HepG2 (cell line): ENCODE data around the gene DDAH1. TPM values are rescaled to one million over a fixed set of nuclear protein-coding genes. Genes with fewer than 3 reads are reported as not detected.
A peak's percentile ranks its signal among the peaks of the same experiment; 100 is the strongest.

Experiments
- ARID2 ChIP-seq: sonication (generic); formaldehyde crosslinking; IDR thresholded peaks from 2 replicates; pipeline ENCODE4 v1.8.1; 2022; ENCODE audit warnings: mild to moderate bottlenecking, missing genetic modification reagents, borderline replicate concordance
- CENPT ChIP-seq: sonication (generic); formaldehyde crosslinking; IDR thresholded peaks from 2 replicates; pipeline ENCODE4 v1.8.0; 2022; ENCODE audit warnings: low read depth, mild to moderate bottlenecking, moderate library complexity, missing genetic modification reagents
- CENPX ChIP-seq: sonication (generic); formaldehyde crosslinking; IDR thresholded peaks from 2 replicates; pipeline ENCODE4 v1.9.0; 2021; ENCODE audit warnings: mild to moderate bottlenecking, missing genetic modification reagents, moderate library complexity
- CHD2 ChIP-seq: IDR thresholded peaks from 2 replicates; pipeline ENCODE4 v1.6.1; 2011; ENCODE audit warnings: low read depth, low read length, improper control_type of control experiment
- DNMT3B ChIP-seq: conservative IDR thresholded peaks from 2 replicates; pipeline ENCODE4 v1.6.1; 2016; ENCODE audit warnings: missing biosample characterization, control low read depth
- GZF1 ChIP-seq: sonication (generic); formaldehyde crosslinking; IDR thresholded peaks from 2 replicates; pipeline ENCODE4 v1.5.1; 2020; ENCODE audit warnings: mild to moderate bottlenecking, missing genetic modification reagents
- KMT2B ChIP-seq: IDR thresholded peaks from 2 replicates; pipeline ENCODE4 v1.6.1; 2016; ENCODE audit warnings: missing genetic modification reagents, missing compliant biosample characterization
- MAFK ChIP-seq, 2 experiments: IDR thresholded peaks in 1 of 2; conservative IDR thresholded peaks in 1 of 2; 2 replicates each; pipeline ENCODE4 v1.6.1; 2011; ENCODE audit warnings: improper control_type of control experiment in 2 of 2, low read length in 2 of 2
- MXD4 ChIP-seq: IDR thresholded peaks from 2 replicates; pipeline ENCODE4 v1.6.1; 2016; ENCODE audit warnings: mild to moderate bottlenecking, missing biosample characterization, missing genetic modification reagents
- NCOA5 ChIP-seq: sonication (generic); formaldehyde crosslinking; IDR thresholded peaks from 2 replicates; pipeline ENCODE4 v1.4.0; 2020; ENCODE audit warnings: missing genetic modification reagents
- NFYC ChIP-seq: IDR thresholded peaks from 2 replicates; pipeline ENCODE4 v1.6.1; 2016; ENCODE audit warnings: missing genetic modification reagents, missing compliant biosample characterization
- PITX1 ChIP-seq: sonication (generic); formaldehyde crosslinking; IDR thresholded peaks from 2 replicates; pipeline ENCODE4 v1.5.1; 2020; ENCODE audit warnings: mild to moderate bottlenecking, missing genetic modification reagents
- POLR2G ChIP-seq: fragments of 200-400 bp; formaldehyde crosslinking; IDR thresholded peaks from 2 replicates; pipeline ENCODE4 v1.6.1; 2018; ENCODE audit warnings: mild to moderate bottlenecking, low read depth, low read length, moderate library complexity
- PRPF4 ChIP-seq: fragments of 200-400 bp; formaldehyde crosslinking; IDR thresholded peaks from 2 replicates; pipeline ENCODE4 v1.6.1; 2016; ENCODE audit warnings: low read length, low read depth; ENCODE audit not compliant: poor library complexity, severe bottlenecking
- RXRB ChIP-seq: IDR thresholded peaks from 2 replicates; pipeline ENCODE4 v1.6.1; 2016; ENCODE audit warnings: borderline replicate concordance, missing genetic modification reagents, missing compliant biosample characterization
- SATB2 ChIP-seq: sonication (generic); formaldehyde crosslinking; IDR thresholded peaks from 2 replicates; pipeline ENCODE4 v1.5.0; 2020; ENCODE audit warnings: missing genetic modification reagents
- SOX13 ChIP-seq, 3 experiments: fragments of 450-650 bp in 1 of 3; sonication (generic) in 1 of 3; formaldehyde crosslinking in 1 of 3; IDR thresholded peaks in 2 of 3; conservative IDR thresholded peaks in 1 of 3; 2 replicates each; pipeline versions ENCODE4 v1.5.0 to v1.6.1; 2016 to 2020; ENCODE audit warnings: antibody characterized with exemption in 1 of 3, mild to moderate bottlenecking in 1 of 3, missing compliant biosample characterization in 1 of 3, missing genetic modification reagents in 1 of 3, moderate library complexity in 1 of 3
- TBX3 ChIP-seq: fragments of 450-650 bp; IDR thresholded peaks from 2 replicates; pipeline ENCODE4 v1.6.1; 2017; ENCODE audit warnings: antibody characterized with exemption, mild to moderate bottlenecking, inconsistent platforms, borderline replicate concordance
- ZNF232 ChIP-seq: sonication (generic); formaldehyde crosslinking; IDR thresholded peaks from 2 replicates; pipeline ENCODE4 v1.4.0; 2020; ENCODE audit warnings: missing genetic modification reagents, borderline replicate concordance
- ZNF484 ChIP-seq: sonication (generic); formaldehyde crosslinking; IDR thresholded peaks from 2 replicates; pipeline ENCODE4 v1.5.1; 2020; ENCODE audit warnings: mild to moderate bottlenecking, low read depth, missing genetic modification reagents, borderline replicate concordance
- ZNF530 ChIP-seq: sonication (generic); formaldehyde crosslinking; IDR thresholded peaks from 2 replicates; pipeline ENCODE4 v1.5.0; 2020; ENCODE audit warnings: low read depth, mild to moderate bottlenecking, missing genetic modification reagents
- ZNF552 ChIP-seq: sonication (generic); formaldehyde crosslinking; IDR thresholded peaks from 2 replicates; pipeline ENCODE4 v1.9.0; 2022; ENCODE audit warnings: missing genetic modification reagents, mild to moderate bottlenecking, borderline replicate concordance
- ZNF713 ChIP-seq: sonication (generic); formaldehyde crosslinking; IDR thresholded peaks from 2 replicates; pipeline ENCODE4 v1.4.0; 2020; ENCODE audit warnings: mild to moderate bottlenecking, missing genetic modification reagents
- ZNF879 ChIP-seq: sonication (generic); formaldehyde crosslinking; IDR thresholded peaks from 2 replicates; pipeline ENCODE4 v1.8.1; 2023; ENCODE audit warnings: missing genetic modification reagents
- ZSCAN20 ChIP-seq: sonication (generic); formaldehyde crosslinking; IDR thresholded peaks from 2 replicates; pipeline ENCODE4 v1.4.0; 2020; ENCODE audit warnings: missing genetic modification reagents, mild to moderate bottlenecking, borderline replicate concordance
- polyA plus RNA-seq, 8 experiments: library from polyadenylated mRNA; depleted of rRNA in 3 of 8; stranded (reverse) in 7 of 8; unstranded in 1 of 8; fragments of >200 nt; fragmentation: Illumina TruSeq in 4 of 8; extraction: Trizol in 4 of 8; gene quantifications; 2 replicates each; pipeline versions ENCODE4 v1.2.1 to v1.2.3, GENCODE V29; 2011 to 2016; ENCODE audit warnings: low read depth in 4 of 8, missing spikeins in 1 of 8, mixed read lengths in 1 of 8; ENCODE audit not compliant: insufficient read depth in 1 of 8
- total RNA-seq, 5 experiments: library from RNA; depleted of rRNA; stranded (reverse); fragments of >200 nt; fragmentation: Illumina TruSeq; extraction: Trizol; gene quantifications; 2 replicates each; pipeline ENCODE4 v1.2.3, GENCODE V29; 2016; ENCODE audit warnings: low read depth in 1 of 5
- TF ChIP-seq, protein P1 (sequence below): IDR thresholded peaks from 2 replicates; pipeline ENCODE4 v1.6.1; 2016; ENCODE audit warnings: low read depth, borderline replicate concordance
- TF ChIP-seq, protein P2 (sequence below): sonication (generic); formaldehyde crosslinking; IDR thresholded peaks from 2 replicates; pipeline ENCODE4 v1.4.0; 2020; ENCODE audit warnings: missing genetic modification reagents, borderline replicate concordance

The DDAH1 gene
- total and polyA plus RNA-seq, 2 of the 13 experiments (the other 11 are each of a cell fraction or from before 2014, with no cell fraction given) = 39.7 to 64.4 TPM

DNA sequence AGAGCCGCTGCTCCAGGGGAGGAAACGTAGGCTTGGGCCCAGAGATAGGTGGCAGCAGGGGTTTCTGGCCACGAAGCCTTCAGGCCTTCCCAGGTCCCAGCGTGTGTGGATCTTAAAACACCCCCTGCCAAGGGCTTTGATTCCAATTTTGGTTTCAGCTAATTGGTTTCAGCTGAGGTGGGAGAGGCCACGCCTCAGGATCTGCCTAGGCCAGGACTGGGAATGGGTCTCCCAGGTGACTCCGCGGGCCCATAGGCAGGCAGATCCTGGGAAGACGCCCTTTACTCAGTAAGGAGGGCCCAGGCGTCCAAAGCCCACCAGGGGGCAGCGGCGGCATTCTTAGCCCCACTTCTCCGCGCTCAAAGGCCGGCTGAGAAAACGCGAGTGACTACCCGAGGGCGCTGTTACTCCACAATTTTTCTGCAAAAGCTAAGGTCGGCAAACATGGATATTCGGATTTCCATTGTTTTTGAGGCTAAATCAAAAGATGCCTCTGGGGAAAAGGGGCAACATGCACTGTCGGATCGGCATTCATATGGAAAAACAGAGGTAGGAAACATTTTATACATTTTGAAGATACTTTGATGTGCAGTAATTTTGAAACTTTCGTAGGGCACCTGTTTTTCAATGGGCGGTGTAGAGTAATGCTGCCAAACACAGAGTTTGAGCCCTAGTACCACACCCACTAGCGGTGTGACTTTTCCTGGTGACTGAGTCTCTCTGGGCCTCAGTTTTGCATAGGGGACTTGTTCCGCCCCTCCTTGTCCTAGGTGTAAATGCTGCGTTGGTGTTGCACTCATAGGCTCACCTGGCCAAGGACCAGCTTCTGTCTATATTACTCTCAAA, 156.7 kb downstream of the DDAH1 start (continued):
- TF ChIP-seq CHD2 = no peak
- TF ChIP-seq SOX13 (IDR thresholded peaks at IDR 0.05) = no peak
- TF ChIP-seq SOX13 (CRISPR knock-in tag; conservative IDR thresholded peaks at IDR 0.05 in 1 of 2, IDR thresholded peaks at IDR 0.05 in 1 of 2) = no peak
- no peak for TF ChIP-seq ZSCAN20 (CRISPR knock-in tag)
- no peak for TF ChIP-seq CENPX (CRISPR knock-in tag)
- TF ChIP-seq TBX3 = no peak
- TF ChIP-seq ZNF713 = no peak
- TF ChIP-seq GZF1 (CRISPR knock-in tag) = no peak
- TF ChIP-seq, protein P1, sequence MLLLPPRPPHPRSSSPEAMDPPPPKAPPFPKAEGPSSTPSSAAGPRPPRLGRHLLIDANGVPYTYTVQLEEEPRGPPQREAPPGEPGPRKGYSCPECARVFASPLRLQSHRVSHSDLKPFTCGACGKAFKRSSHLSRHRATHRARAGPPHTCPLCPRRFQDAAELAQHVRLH (CRISPR knock-in tag) = peak; percentile 69; the same call in 1 of the 2 replicates
- no peak for TF ChIP-seq NCOA5 (CRISPR knock-in tag)
- no peak for TF ChIP-seq PRPF4
- no peak for TF ChIP-seq ZNF552 (CRISPR knock-in tag)
- TF ChIP-seq ZNF530 = no peak
- no peak for TF ChIP-seq ZNF232 (CRISPR knock-in tag)
- no peak for TF ChIP-seq DNMT3B (CRISPR knock-in tag)
- no peak for TF ChIP-seq ARID2 (CRISPR knock-in tag)
- TF ChIP-seq ZNF484 = no peak
- TF ChIP-seq NFYC (CRISPR knock-in tag) = 0 out of 2 replicates have a peak, but pooled peaks have one; percentile 13
- TF ChIP-seq, protein P2, sequence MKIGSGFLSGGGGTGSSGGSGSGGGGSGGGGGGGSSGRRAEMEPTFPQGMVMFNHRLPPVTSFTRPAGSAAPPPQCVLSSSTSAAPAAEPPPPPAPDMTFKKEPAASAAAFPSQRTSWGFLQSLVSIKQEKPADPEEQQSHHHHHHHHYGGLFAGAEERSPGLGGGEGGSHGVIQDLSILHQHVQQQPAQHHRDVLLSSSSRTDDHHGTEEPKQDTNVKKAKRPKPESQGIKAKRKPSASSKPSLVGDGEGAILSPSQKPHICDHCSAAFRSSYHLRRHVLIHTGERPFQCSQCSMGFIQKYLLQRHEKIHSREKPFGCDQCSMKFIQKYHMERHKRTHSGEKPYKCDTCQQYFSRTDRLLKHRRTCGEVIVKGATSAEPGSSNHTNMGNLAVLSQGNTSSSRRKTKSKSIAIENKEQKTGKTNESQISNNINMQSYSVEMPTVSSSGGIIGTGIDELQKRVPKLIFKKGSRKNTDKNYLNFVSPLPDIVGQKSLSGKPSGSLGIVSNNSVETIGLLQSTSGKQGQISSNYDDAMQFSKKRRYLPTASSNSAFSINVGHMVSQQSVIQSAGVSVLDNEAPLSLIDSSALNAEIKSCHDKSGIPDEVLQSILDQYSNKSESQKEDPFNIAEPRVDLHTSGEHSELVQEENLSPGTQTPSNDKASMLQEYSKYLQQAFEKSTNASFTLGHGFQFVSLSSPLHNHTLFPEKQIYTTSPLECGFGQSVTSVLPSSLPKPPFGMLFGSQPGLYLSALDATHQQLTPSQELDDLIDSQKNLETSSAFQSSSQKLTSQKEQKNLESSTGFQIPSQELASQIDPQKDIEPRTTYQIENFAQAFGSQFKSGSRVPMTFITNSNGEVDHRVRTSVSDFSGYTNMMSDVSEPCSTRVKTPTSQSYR = no peak
- no peak for TF ChIP-seq KMT2B
- TF ChIP-seq CENPT (CRISPR knock-in tag) = no peak
- TF ChIP-seq ZNF879 (CRISPR knock-in tag) = no peak
- peak; percentile 33; the same call in 1 of the 2 replicates for TF ChIP-seq RXRB
- no peak for TF ChIP-seq SATB2
- TF ChIP-seq PITX1 = no peak
- TF ChIP-seq MXD4 (CRISPR knock-in tag) = no peak
- no peak for TF ChIP-seq POLR2G
- no peak for TF ChIP-seq MAFK (conservative IDR thresholded peaks at IDR 0.05 in 1 of 2, IDR thresholded peaks at IDR 0.05 in 1 of 2; ENCODE audit: low read length in 2 of 2)
